ENCODE data around the gene CCDC74A. TPM values are rescaled to one million over a fixed set of nuclear protein-coding genes. Genes with fewer than 3 reads are reported as not detected.
"Not testable (repeated sequence)": the region's sequence is repeated elsewhere in the genome, so short reads cannot be mapped to it uniquely, and the experiment has no call there.

The CCDC74A gene
- total RNA-seq, 1 donor from 2014 or later = 2.8 TPM

- H3K4me1 Mint-ChIP-seq (ENCODE audit: low read depth); H3K27ac Mint-ChIP-seq; DNase-seq (ENCODE audit: low spot score); H3K9me3 Mint-ChIP-seq; intact Hi-C loops (cut with micrococcal nuclease); H3K27me3 Mint-ChIP-seq (ENCODE audit: low read depth); H3K4me3 Mint-ChIP-seq (ENCODE audit: low read depth): not testable (repeated sequence)
- H3K36me3 Mint-ChIP-seq (ENCODE audit: low read depth) = peaks cover 37% of the 10 kb centered on the region
These were observed 13.1 kb upstream of the CCDC74A start for GRCh38 chr2:131514408-131515166.

GRCh38 chr2:131515235-131515634 is 12.5 kb upstream of the CCDC74A start:
- H3K27ac Mint-ChIP-seq; H3K27me3 Mint-ChIP-seq (ENCODE audit: low read depth); intact Hi-C loops (cut with micrococcal nuclease); H3K9me3 Mint-ChIP-seq; H3K4me3 Mint-ChIP-seq (ENCODE audit: low read depth); H3K4me1 Mint-ChIP-seq (ENCODE audit: low read depth); DNase-seq (ENCODE audit: low spot score): not testable (repeated sequence)
- H3K36me3 Mint-ChIP-seq (ENCODE audit: low read depth) = peaks cover 35% of the 10 kb centered on the region

GRCh38 chr2:131516011-131516410 is 11.7 kb upstream of the CCDC74A start:
- Mint-ChIP-seq H3K4me1 (ENCODE audit: low read depth) (no peaks in the 10 kb centered on the region), H3K9me3 (no peaks in the 10 kb centered on the region), H3K27me3 (ENCODE audit: low read depth) (no peaks in the 10 kb centered on the region), H3K27ac (no peak overlapping the region), H3K36me3 (ENCODE audit: low read depth) (peaks cover 35% of the 10 kb centered on the region), H3K4me3 (ENCODE audit: low read depth) (no peak overlapping the region)
- no peak for DNase-seq (ENCODE audit: low spot score)
- intact Hi-C loops (cut with micrococcal nuclease) = no loop called here

- peaks cover 36% of the 10 kb centered on the region for H3K36me3 Mint-ChIP-seq (ENCODE audit: low read depth)
- H3K4me3 Mint-ChIP-seq (ENCODE audit: low read depth); H3K27me3 Mint-ChIP-seq (ENCODE audit: low read depth); H3K27ac Mint-ChIP-seq; DNase-seq (ENCODE audit: low spot score); H3K9me3 Mint-ChIP-seq; H3K4me1 Mint-ChIP-seq (ENCODE audit: low read depth); intact Hi-C loops (cut with micrococcal nuclease): not testable (repeated sequence)
These were observed 11.1 kb upstream of the CCDC74A start for GRCh38 chr2:131516621-131517020.

- no peaks in the 10 kb centered on the region for H3K9me3 Mint-ChIP-seq
These were observed 10.4 kb upstream of the CCDC74A start for GRCh38 chr2:131517106-131517831.

GRCh38 chr2:131517856-131518255 is 9.8 kb upstream of the CCDC74A start:
- DNase-seq (ENCODE audit: low spot score); intact Hi-C loops (cut with micrococcal nuclease); H3K27me3 Mint-ChIP-seq (ENCODE audit: low read depth); H3K4me3 Mint-ChIP-seq (ENCODE audit: low read depth); H3K4me1 Mint-ChIP-seq (ENCODE audit: low read depth); H3K27ac Mint-ChIP-seq; H3K9me3 Mint-ChIP-seq: not testable (repeated sequence)
- peaks cover 35% of the 10 kb centered on the region for H3K36me3 Mint-ChIP-seq (ENCODE audit: low read depth)

More at GRCh38 chr2:131517106-131517831, 10.4 kb upstream of the CCDC74A start:
- intact Hi-C loops (cut with micrococcal nuclease) = no loop called here
- no peak for DNase-seq (ENCODE audit: low spot score)
- no peaks in the 10 kb centered on the region for H3K27me3 Mint-ChIP-seq (ENCODE audit: low read depth)
- H3K4me1 Mint-ChIP-seq (ENCODE audit: low read depth) = no peaks in the 10 kb centered on the region
- peaks cover 38% of the 10 kb centered on the region for H3K36me3 Mint-ChIP-seq (ENCODE audit: low read depth)
- H3K27ac Mint-ChIP-seq = no peak overlapping the region
- no peak overlapping the region for H3K4me3 Mint-ChIP-seq (ENCODE audit: low read depth)

- DNase-seq (ENCODE audit: low spot score); H3K4me1 Mint-ChIP-seq (ENCODE audit: low read depth); H3K27ac Mint-ChIP-seq; H3K27me3 Mint-ChIP-seq (ENCODE audit: low read depth); intact Hi-C loops (cut with micrococcal nuclease); H3K4me3 Mint-ChIP-seq (ENCODE audit: low read depth); H3K9me3 Mint-ChIP-seq: not testable (repeated sequence)
- H3K36me3 Mint-ChIP-seq (ENCODE audit: low read depth) = peaks cover 35% of the 10 kb centered on the region
These were observed 9.2 kb upstream of the CCDC74A start for GRCh38 chr2:131518531-131518930.

- Mint-ChIP-seq H3K27ac (no peak overlapping the region), H3K36me3 (ENCODE audit: low read depth) (peaks cover 27% of the 10 kb centered on the region), H3K27me3 (ENCODE audit: low read depth) (no peaks in the 10 kb centered on the region), H3K9me3 (no peaks in the 10 kb centered on the region), H3K4me1 (ENCODE audit: low read depth) (no peaks in the 10 kb centered on the region), H3K4me3 (ENCODE audit: low read depth) (no peak overlapping the region)
- DNase-seq (ENCODE audit: low spot score) = no peak
- intact Hi-C loops (cut with micrococcal nuclease) = no loop called here
These were observed 8.2 kb upstream of the CCDC74A start for GRCh38 chr2:131519466-131519865.

- DNase-seq (ENCODE audit: low spot score); H3K27me3 Mint-ChIP-seq (ENCODE audit: low read depth); intact Hi-C loops (cut with micrococcal nuclease); H3K4me1 Mint-ChIP-seq (ENCODE audit: low read depth); H3K27ac Mint-ChIP-seq; H3K4me3 Mint-ChIP-seq (ENCODE audit: low read depth); H3K9me3 Mint-ChIP-seq: not testable (repeated sequence)
- peaks cover 25% of the 10 kb centered on the region for H3K36me3 Mint-ChIP-seq (ENCODE audit: low read depth)
These were observed 7.7 kb upstream of the CCDC74A start for GRCh38 chr2:131519871-131520470.

GRCh38 chr2:131520526-131520925 is 7.2 kb upstream of the CCDC74A start:
- Mint-ChIP-seq H3K27me3 (ENCODE audit: low read depth) (no peaks in the 10 kb centered on the region), H3K27ac (no peak overlapping the region), H3K36me3 (ENCODE audit: low read depth) (peaks cover 25% of the 10 kb centered on the region), H3K4me1 (ENCODE audit: low read depth) (no peaks in the 10 kb centered on the region), H3K9me3 (no peaks in the 10 kb centered on the region), H3K4me3 (ENCODE audit: low read depth) (no peak overlapping the region)
- intact Hi-C loops (cut with micrococcal nuclease) = no loop called here
- DNase-seq (ENCODE audit: low spot score) = no peak

- H3K27ac Mint-ChIP-seq; H3K4me1 Mint-ChIP-seq (ENCODE audit: low read depth); H3K27me3 Mint-ChIP-seq (ENCODE audit: low read depth); DNase-seq (ENCODE audit: low spot score); H3K4me3 Mint-ChIP-seq (ENCODE audit: low read depth); H3K9me3 Mint-ChIP-seq; intact Hi-C loops (cut with micrococcal nuclease): not testable (repeated sequence)
- H3K36me3 Mint-ChIP-seq (ENCODE audit: low read depth) = peaks cover 21% of the 10 kb centered on the region
These were observed 6.2 kb upstream of the CCDC74A start for GRCh38 chr2:131521524-131521923.

GRCh38 chr2:131521961-131522781 is 5.5 kb upstream of the CCDC74A start:
- no peaks in the 10 kb centered on the region for H3K27me3 Mint-ChIP-seq (ENCODE audit: low read depth)
- no peak overlapping the region for H3K4me3 Mint-ChIP-seq (ENCODE audit: low read depth)
- H3K9me3 Mint-ChIP-seq = no peaks in the 10 kb centered on the region
- DNase-seq (ENCODE audit: low spot score) = no peak
- H3K27ac Mint-ChIP-seq = no peak overlapping the region
- H3K36me3 Mint-ChIP-seq (ENCODE audit: low read depth) = peaks cover 17% of the 10 kb centered on the region
- intact Hi-C loops (cut with micrococcal nuclease) = no loop called here
- H3K4me1 Mint-ChIP-seq (ENCODE audit: low read depth) = peaks cover 4% of the 10 kb centered on the region

Measured in activated T-helper 2 cell treated with anti-CD3 and anti-CD28 coated beads, Interferon-gamma antibody, Interleukin-2, Interleukin-4, amounts not matched to agents 10 μg/mL and 5 μg/mL and 100 μg/mL, durations not matched to agents 14 hours and 24 hours and 36 hours (primary cell).